Measurements from ENCODE around the gene PKNOX2. TPM values are rescaled to one million over a fixed set of nuclear protein-coding genes. Genes with fewer than 3 reads are reported as not detected.

The PKNOX2 gene
- total RNA-seq, 1 experiment from 2014 or later = not detected

GRCh38 chr11:125401235-125401634 is 236.7 kb downstream of the PKNOX2 start:
- POLR2A ChIA-PET = no interaction called here
- Mint-ChIP-seq H3K36me3 (ENCODE audit: insufficient read depth, unreplicated experiment) (no peaks in the 10 kb centered on the region), H3K27me3 (ENCODE audit: insufficient read depth, unreplicated experiment) (peaks cover 46% of the 10 kb centered on the region), H3K4me3 (ENCODE audit: unreplicated experiment) (no peak overlapping the region), H3K27ac (ENCODE audit: unreplicated experiment) (no peak overlapping the region), H3K9me3 (ENCODE audit: unreplicated experiment) (no peaks in the 10 kb centered on the region), H3K4me1 (ENCODE audit: low read depth, unreplicated experiment) (no peaks in the 10 kb centered on the region)
- no peak for TF ChIP-seq CTCF (IDR thresholded peaks at IDR 0.05; ENCODE audit: insufficient read depth in 1 of 2, low read depth in 1 of 2, low read length in 1 of 2, severe bottlenecking in 1 of 2, unreplicated experiment in 1 of 2)
- Histone ChIP-seq H3K27me3 (replicated peaks; ENCODE audit: control insufficient read depth, insufficient read depth, low read length) (peaks cover 7% of the 10 kb centered on the region), H3K9me3 (no peaks in the 10 kb centered on the region), H3K4me1 (no peaks in the 10 kb centered on the region), H3K4me3 (ENCODE audit: low read depth, low read length) (no peak overlapping the region), H3K36me3 (ENCODE audit: control insufficient read depth, insufficient read depth, low read length) (no peaks in the 10 kb centered on the region)
- intact Hi-C loops (cut with micrococcal nuclease; ENCODE audit: unreplicated experiment) = no loop called here
- CTCF ChIA-PET = interaction anchor here (0.7 to 1.3 kb wide), 3 partner anchors 30 to 55 kb away, joined by 3 to 4 read pairs (median 3); no protein-coding TSS in a partner anchor
- DNase-seq = no peak
- no TSS peak for BruUV-seq (replicated peaks)

GRCh38 chr11:125401746-125402145 is 237.2 kb downstream of the PKNOX2 start:
- Mint-ChIP-seq H3K4me1 (ENCODE audit: low read depth, unreplicated experiment) (no peaks in the 10 kb centered on the region), H3K9me3 (ENCODE audit: unreplicated experiment) (no peaks in the 10 kb centered on the region), H3K27ac (ENCODE audit: unreplicated experiment) (no peak overlapping the region), H3K27me3 (ENCODE audit: insufficient read depth, unreplicated experiment) (peaks cover 45% of the 10 kb centered on the region), H3K36me3 (ENCODE audit: insufficient read depth, unreplicated experiment) (no peaks in the 10 kb centered on the region), H3K4me3 (ENCODE audit: unreplicated experiment) (no peak overlapping the region)
- intact Hi-C loops (cut with micrococcal nuclease; ENCODE audit: unreplicated experiment) = no loop called here
- ChIA-PET CTCF (interaction anchor here (1.2 to 1.3 kb wide), 2 partner anchors 32 to 56 kb away, joined by 3 to 4 read pairs; no protein-coding TSS in a partner anchor), POLR2A (interaction anchor here (0.6 kb wide), 1 partner anchor 10 kb away, joined by 3 read pairs; no protein-coding TSS in a partner anchor)
- Histone ChIP-seq H3K4me1 (no peaks in the 10 kb centered on the region), H3K4me3 (ENCODE audit: low read depth, low read length) (no peak overlapping the region), H3K27me3 (replicated peaks; ENCODE audit: control insufficient read depth, insufficient read depth, low read length) (peaks cover 7% of the 10 kb centered on the region), H3K36me3 (ENCODE audit: control insufficient read depth, insufficient read depth, low read length) (no peaks in the 10 kb centered on the region), H3K9me3 (no peaks in the 10 kb centered on the region)
- no peak for TF ChIP-seq CTCF (IDR thresholded peaks at IDR 0.05; ENCODE audit: insufficient read depth in 1 of 2, low read depth in 1 of 2, low read length in 1 of 2, severe bottlenecking in 1 of 2, unreplicated experiment in 1 of 2)
- no TSS peak for BruUV-seq (replicated peaks)
- no peak for DNase-seq

DNA sequence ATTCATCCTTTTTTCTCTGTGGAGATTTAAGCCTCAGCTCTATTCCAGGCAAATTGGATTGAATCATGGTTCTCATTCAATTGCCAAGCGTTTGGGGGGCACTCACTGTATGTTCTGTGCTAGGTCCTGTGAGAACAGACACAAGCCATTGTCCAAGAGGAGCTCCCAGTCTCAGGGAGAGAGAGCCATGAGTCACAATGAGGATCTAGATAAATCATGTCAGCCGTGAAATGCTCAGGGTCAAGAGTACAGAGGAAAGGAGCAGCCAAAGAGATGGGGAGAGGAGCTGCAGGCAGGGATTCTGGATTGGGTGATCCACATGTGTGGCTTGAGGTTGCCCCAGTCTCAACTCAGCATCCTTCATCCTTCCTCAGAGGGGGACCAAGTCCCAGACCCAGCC is 237.9 kb downstream of the PKNOX2 start:
- H3K4me1 ChIP-seq = no peaks in the 10 kb centered on the region
- intact Hi-C loops (cut with micrococcal nuclease; ENCODE audit: unreplicated experiment) = no loop called here
- H3K36me3 Mint-ChIP-seq (ENCODE audit: insufficient read depth, unreplicated experiment) = no peaks in the 10 kb centered on the region
- H3K4me1 Mint-ChIP-seq (ENCODE audit: low read depth, unreplicated experiment) = no peaks in the 10 kb centered on the region
- H3K36me3 ChIP-seq (ENCODE audit: control insufficient read depth, insufficient read depth, low read length) = no peaks in the 10 kb centered on the region
- peaks cover 7% of the 10 kb centered on the region for H3K27me3 ChIP-seq (replicated peaks; ENCODE audit: control insufficient read depth, insufficient read depth, low read length)
- TF ChIP-seq CTCF (IDR thresholded peaks at IDR 0.05; ENCODE audit: insufficient read depth in 1 of 2, low read depth in 1 of 2, low read length in 1 of 2, severe bottlenecking in 1 of 2, unreplicated experiment in 1 of 2) = no peak
- no TSS peak for BruUV-seq (replicated peaks)
- ChIA-PET CTCF (interaction anchor here (1.3 kb wide), 1 partner anchor 56 kb away, joined by 4 read pairs; no protein-coding TSS in a partner anchor), POLR2A (interaction anchor here (0.6 kb wide), 1 partner anchor 9 kb away, joined by 3 read pairs; no protein-coding TSS in a partner anchor)
- H3K27ac Mint-ChIP-seq (ENCODE audit: unreplicated experiment) = no peak overlapping the region
- peaks cover 44% of the 10 kb centered on the region for H3K27me3 Mint-ChIP-seq (ENCODE audit: insufficient read depth, unreplicated experiment)
- DNase-seq = no peak
- no peaks in the 10 kb centered on the region for H3K9me3 Mint-ChIP-seq (ENCODE audit: unreplicated experiment)
- no peak overlapping the region for H3K4me3 Mint-ChIP-seq (ENCODE audit: unreplicated experiment)
- H3K9me3 ChIP-seq = no peaks in the 10 kb centered on the region
- H3K4me3 ChIP-seq (ENCODE audit: low read depth, low read length) = no peak overlapping the region

All from Caco-2 (cell line).